ENCODE data around the gene NEURL1B.

NEURL1B gene

GRCh38 chr5:172718527-172719114 lies 77.6 kb downstream of the NEURL1B start:
- Histone ChIP-seq H3K9me3 (ENCODE audit: severe bottlenecking) (no peaks in the 10 kb centered on the region), H3K4me3 (ENCODE audit: low read depth, low read length) (no peak overlapping the region), H3K36me3 (no peaks in the 10 kb centered on the region), H3K27ac (no peak overlapping the region), H3K27me3 (ENCODE audit: insufficient read depth, low read depth, severe bottlenecking) (no peaks in the 10 kb centered on the region)
- TF ChIP-seq, protein P1, sequence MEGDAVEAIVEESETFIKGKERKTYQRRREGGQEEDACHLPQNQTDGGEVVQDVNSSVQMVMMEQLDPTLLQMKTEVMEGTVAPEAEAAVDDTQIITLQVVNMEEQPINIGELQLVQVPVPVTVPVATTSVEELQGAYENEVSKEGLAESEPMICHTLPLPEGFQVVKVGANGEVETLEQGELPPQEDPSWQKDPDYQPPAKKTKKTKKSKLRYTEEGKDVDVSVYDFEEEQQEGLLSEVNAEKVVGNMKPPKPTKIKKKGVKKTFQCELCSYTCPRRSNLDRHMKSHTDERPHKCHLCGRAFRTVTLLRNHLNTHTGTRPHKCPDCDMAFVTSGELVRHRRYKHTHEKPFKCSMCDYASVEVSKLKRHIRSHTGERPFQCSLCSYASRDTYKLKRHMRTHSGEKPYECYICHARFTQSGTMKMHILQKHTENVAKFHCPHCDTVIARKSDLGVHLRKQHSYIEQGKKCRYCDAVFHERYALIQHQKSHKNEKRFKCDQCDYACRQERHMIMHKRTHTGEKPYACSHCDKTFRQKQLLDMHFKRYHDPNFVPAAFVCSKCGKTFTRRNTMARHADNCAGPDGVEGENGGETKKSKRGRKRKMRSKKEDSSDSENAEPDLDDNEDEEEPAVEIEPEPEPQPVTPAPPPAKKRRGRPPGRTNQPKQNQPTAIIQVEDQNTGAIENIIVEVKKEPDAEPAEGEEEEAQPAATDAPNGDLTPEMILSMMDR (IDR thresholded peaks at IDR 0.05; ENCODE audit: low read depth, low read length): no peak
- DNase-seq: no peak

GRCh38 chr5:172719211-172719610 lies 78.1 kb downstream of the NEURL1B start:
- Histone ChIP-seq H3K36me3 (no peaks in the 10 kb centered on the region), H3K9me3 (ENCODE audit: severe bottlenecking) (no peaks in the 10 kb centered on the region), H3K4me3 (ENCODE audit: low read depth, low read length) (no peak overlapping the region), H3K27me3 (ENCODE audit: insufficient read depth, low read depth, severe bottlenecking) (no peaks in the 10 kb centered on the region), H3K27ac (no peak overlapping the region)
- TF ChIP-seq, protein P1 (IDR thresholded peaks at IDR 0.05; ENCODE audit: low read depth, low read length): no peak
- no peak for DNase-seq

GRCh38 chr5:172720655-172721054 lies 79.6 kb downstream of the NEURL1B start:
- H3K27ac ChIP-seq: no peak overlapping the region
- TF ChIP-seq, protein P1 (IDR thresholded peaks at IDR 0.05; ENCODE audit: low read depth, low read length): no peak
- no peak for DNase-seq
- H3K4me3 ChIP-seq (ENCODE audit: low read depth, low read length): no peak overlapping the region
- no peaks in the 10 kb centered on the region for H3K27me3 ChIP-seq (ENCODE audit: insufficient read depth, low read depth, severe bottlenecking)
- no peaks in the 10 kb centered on the region for H3K36me3 ChIP-seq
- no peaks in the 10 kb centered on the region for H3K9me3 ChIP-seq (ENCODE audit: severe bottlenecking)

DNA sequence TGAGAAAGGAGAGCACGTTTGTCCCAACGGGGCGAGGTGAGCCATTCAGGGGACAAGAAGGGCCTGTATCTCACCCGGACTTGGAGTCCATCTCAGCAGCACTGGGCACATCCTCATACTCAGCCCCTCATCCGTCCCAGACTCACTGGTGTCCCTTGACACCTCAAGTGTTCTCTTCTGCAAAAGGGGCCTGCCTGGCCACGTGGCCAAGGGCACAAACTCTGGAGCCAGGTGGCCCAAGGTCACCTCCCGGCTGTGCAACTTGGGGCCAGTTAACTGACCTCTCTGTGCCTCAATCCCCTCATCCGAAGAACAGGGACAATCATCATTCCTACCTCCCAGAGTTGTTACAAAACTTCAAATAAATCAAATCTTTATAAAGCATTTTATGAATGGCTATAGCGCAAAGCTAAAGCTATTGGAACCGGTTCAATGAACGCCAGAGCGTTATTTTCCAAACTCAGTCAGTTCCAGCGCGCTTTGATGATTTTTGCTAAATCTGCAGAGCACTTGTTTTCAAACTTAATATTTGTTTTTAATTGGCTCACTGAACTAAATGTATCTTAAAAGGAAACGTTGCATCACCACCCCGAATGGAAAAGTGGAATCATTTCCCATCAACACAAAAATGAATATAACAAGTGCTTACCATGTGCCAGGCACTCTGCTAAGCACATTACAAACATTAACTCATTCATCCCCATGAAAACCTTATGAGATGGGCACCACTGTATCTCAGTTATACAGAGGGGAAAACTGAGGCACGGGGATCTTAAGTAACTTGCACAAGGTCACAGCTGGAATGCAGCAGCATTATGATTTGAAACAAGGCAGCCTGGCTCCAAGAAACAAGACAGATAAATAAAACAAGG lies 80.6 kb downstream of the NEURL1B start:
- no peak overlapping the region for H3K4me3 ChIP-seq (ENCODE audit: low read depth, low read length)
- TF ChIP-seq, protein P1 (IDR thresholded peaks at IDR 0.05; ENCODE audit: low read depth, low read length): no peak
- no peaks in the 10 kb centered on the region for H3K27me3 ChIP-seq (ENCODE audit: insufficient read depth, low read depth, severe bottlenecking)
- H3K9me3 ChIP-seq (ENCODE audit: severe bottlenecking): no peaks in the 10 kb centered on the region
- H3K27ac ChIP-seq: no peak overlapping the region
- no peaks in the 10 kb centered on the region for H3K36me3 ChIP-seq
- no peak for DNase-seq

DNA sequence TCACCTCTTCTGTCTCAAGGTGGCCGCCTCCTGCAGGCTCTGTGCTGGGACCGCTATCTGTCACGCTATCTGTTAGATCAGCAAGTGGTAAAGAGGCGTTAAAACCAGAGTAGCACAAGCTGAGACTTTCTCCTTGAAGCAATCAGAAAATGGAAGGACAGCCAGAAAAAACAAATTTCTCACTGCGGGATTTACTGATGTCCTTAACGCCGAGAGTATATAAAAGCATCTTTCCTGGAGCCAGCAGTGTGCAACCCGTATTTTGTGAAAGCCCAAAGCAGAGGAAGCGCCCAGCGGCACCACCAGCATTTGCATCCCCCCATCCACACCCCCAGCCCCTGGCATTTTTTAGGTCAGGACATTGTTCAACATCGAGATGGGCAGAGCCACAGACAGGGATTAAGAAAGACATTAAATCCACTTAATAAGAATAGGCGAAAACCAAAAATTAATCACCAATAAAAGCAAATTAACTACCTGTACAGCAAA lies 81.3 kb downstream of the NEURL1B start:
- TF ChIP-seq, protein P1 (IDR thresholded peaks at IDR 0.05; ENCODE audit: low read depth, low read length): no peak
- Histone ChIP-seq H3K4me3 (ENCODE audit: low read depth, low read length) (no peak overlapping the region), H3K27ac (no peak overlapping the region), H3K36me3 (no peaks in the 10 kb centered on the region), H3K9me3 (ENCODE audit: severe bottlenecking) (no peaks in the 10 kb centered on the region), H3K27me3 (ENCODE audit: insufficient read depth, low read depth, severe bottlenecking) (no peaks in the 10 kb centered on the region)
- DNase-seq: no peak
